SIG-M5 treated with dmso at 0.1 percent for 504 hours (cell line): ENCODE results near the gene ZNF579.

Experiments used
- DNase-seq: peaks from one replicate; lab custom pipeline; 2025; ENCODE audit not compliant: unreplicated experiment; lab: John Stamatoyannopoulos, UW

The ZNF579 gene

GRCh38 chr19:55613396-55613795 lies 32.7 kb upstream of the ZNF579 start:
- no peak for DNase-seq

- no peak for DNase-seq
These were observed 31.5 kb upstream of the ZNF579 start for GRCh38 chr19:55611983-55612645.

GRCh38 chr19:55611300-55611982 lies 30.8 kb upstream of the ZNF579 start:
- DNase-seq = no peak

- no peak for DNase-seq
These were observed 28.7 kb upstream of the ZNF579 start for GRCh38 chr19:55609326-55609725.

DNA sequence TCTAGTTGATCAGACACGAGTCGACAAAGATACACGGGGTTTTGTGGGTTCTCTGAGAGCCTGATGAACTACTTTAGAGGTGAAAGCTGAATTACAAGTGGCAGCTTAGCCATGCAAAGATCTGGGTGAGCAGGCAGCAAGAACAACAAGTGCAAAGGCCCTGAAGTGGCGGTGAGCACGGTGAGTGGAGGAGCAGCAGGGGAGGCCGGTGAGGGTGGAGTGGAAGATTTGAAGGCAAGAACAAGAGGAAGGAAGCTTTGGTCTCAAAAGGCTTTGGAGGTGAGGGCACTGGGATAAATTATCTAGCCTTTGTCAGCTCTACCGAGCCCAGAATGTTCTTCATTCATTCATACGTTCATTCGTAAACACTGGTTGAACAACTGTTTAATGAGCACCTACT lies 26.2 kb upstream of the ZNF579 start:
- no peak for DNase-seq

GRCh38 chr19:55606471-55606787 lies 25.8 kb upstream of the ZNF579 start:
- no peak for DNase-seq

GRCh38 chr19:55605637-55606470 lies 25.2 kb upstream of the ZNF579 start, which contains the start of gene ZNF865:
Gene ZNF865, plus strand, starts transcription at chr19:55605647. Its CDS starts 7,972 bp downstream, at chr19:55613619.
- peak; percentile 85 for DNase-seq

DNA sequence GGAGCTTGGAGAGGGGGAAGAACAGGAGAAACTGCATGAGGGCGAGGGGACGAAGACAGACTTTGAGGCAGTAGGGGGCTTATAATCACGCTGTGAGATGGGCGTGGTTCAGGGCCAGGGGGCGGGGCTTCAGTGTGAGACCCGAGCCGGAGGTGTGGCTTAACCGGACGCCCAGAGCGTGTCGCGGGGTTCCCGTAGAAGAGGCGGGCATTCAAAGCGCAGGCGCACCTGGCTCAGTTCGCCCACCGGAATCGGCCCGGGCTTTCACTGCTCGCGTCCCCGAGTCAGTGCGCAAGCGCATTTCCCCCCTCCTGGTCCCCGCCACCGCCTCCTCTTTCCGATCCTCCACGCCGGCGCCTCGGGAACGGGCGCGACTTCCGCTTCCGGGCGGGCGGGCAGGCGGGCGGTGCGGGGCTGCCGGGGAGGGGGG lies 24.6 kb upstream of the ZNF579 start:
- peak; percentile 93 for DNase-seq

DNA sequence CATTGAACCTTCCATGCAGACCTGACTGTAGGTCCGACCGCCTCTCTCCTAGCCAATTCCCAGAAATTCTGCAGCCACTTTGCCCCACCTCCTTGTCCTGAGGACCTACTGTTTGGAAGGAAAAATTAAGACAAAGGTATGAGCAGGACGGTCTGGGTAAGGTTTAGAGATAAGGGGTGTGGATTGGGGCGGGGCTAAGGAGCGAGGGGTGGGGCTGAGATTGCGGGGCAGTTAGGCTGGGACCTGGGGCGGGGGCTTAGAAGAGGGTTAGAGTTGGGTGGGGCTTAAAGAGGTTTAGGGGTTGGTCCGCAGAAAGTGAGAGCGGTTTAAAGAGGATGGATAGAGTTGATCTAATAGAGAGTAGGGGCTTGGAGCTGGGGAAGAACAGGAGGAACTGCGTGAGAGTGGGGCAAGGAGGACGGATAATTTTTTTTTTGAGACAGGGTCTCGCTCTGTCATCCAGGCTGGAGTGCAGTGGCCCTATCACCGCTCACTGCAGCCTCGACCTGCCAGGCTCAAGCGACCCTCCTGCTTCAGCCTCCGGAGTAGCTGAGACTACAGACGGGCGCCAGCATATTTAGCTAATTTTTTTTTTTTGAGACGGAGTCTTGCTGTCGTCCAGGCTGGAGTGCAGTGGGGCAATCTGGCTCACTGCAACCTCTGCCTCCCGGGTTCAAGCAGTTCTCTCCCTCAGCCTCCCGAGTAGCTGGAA lies 23.1 kb upstream of the ZNF579 start:
- DNase-seq = no peak

- no peak for DNase-seq
These were observed 22.5 kb upstream of the ZNF579 start for GRCh38 chr19:55603115-55603514.

DNA sequence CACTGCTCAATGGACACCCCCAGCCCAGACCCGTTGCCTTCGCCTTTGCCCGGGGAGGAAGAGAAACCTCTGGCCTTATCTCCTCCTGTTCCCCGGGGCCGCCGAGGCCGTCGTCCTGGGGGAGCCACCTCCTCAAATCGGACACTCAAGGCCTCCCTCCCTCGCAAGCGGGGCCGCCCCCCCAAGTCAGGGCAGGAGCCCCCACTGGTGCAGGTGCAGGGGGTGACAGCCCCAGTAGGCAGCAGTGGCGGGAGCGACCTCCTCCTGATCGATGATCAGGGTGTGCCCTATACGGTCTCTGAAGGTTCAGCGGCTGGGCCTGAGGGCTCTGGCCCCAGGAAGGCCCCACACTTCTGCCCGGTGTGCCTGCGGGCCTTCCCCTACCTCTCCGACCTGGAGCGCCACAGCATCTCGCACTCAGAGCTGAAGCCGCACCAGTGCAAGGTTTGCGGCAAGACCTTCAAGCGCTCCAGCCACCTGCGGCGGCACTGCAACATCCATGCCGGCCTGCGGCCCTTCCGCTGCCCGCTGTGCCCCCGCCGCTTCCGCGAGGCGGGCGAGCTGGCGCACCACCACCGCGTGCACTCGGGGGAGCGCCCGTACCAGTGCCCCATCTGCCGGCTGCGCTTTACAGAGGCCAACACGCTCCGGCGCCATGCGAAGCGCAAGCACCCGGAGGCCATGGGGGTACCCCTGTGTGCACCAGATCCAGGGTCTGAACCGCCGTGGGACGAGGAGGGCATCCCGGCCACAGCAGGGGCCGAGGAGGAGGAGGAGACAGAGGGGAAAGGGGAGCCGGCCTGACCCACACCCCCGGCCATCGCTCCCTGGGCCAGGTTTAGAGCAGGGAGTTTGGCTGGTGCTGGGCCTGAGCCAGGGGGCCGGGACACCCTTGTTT lies 21.7 kb upstream of the ZNF579 start:
- no peak for DNase-seq

GRCh38 chr19:55601084-55601483 lies 20.4 kb upstream of the ZNF579 start:
- no peak for DNase-seq

DNA sequence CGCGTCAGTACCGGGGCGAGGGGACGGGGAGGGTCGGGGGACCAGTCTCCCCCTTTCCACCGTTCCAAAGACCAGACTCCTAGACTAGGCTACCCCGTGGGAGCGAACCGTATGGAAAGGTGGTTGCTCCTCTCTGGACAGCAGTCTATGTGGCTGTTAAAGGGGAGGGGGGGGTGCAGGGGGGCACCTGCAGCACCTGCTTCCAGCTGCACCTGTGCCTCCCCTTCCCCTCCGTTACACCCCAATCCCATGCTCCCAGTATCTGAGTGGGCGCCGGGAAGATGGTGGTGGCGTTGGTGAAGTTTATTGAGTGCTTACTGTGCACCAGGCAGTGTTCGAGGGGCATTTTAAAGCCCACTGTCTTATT lies 20.0 kb upstream of the ZNF579 start:
- no peak for DNase-seq

- peak; percentile 81 for DNase-seq
These were observed 19.4 kb upstream of the ZNF579 start, which contains the start of gene ZNF524 for GRCh38 chr19:55599842-55600661. Gene ZNF524, plus strand, starts transcription at chr19:55600288. Its CDS starts 1,825 bp downstream, at chr19:55602113.

DNA sequence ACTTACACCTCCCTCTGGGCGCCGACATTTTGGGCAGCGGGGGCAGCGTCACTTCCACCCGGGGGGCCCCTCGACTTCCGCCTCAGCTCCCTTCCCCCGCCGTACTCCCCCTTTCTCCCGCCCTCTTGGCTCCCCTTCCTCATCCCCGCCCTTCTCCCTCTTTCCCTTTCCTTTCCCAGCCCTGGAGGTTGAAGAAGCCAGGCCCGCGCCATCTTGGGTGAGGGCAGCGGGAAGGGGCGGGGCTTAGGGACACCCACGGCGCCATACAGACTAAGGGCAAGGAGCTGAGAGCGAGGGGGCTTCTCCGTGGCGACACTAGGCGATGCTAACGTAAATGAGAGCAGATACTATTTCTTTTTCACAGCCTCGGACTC lies 18.8 kb upstream of the ZNF579 start, which contains the start of gene FIZ1:
Gene FIZ1, minus strand, starts transcription at position 50 of the 374 bp plus-strand sequence. CDS start 1,652 bp downstream, outside the sequence.
- DNase-seq = peak; percentile 97

DNA sequence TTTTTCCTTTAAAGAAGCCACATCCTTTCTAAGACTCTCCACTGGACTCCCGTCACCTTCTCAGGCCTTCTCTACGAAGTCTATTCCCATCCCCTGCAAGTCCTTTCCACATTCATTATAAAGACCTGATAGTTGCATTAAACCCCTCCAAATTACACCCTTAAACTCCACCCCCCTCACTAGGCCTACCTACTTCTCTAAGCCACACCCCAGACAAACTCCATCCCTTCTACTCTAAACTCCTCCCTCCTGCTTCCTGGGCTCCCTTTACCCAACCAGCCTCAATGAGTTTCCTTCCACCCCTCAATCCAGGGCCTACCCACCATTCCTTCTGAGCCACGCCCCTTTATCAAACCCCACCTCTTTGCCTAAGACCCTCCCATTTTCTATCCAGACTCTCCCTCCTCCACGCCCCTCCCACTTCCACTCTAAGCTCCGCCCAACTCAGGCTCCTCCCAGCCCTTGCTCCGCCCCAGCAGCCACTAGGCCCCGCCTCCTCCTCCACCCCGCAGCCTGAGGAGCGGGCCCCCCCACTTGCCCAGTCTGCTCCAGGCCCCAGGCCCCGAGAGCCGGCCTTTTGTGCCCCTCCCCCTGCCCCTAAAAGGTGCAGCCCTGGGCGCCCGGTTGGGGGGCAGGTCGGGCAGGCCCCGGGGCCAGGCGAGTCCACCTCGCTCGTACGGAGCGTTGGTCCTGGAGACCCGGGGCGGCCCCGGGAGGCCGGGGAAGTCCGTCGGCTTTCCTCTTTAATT lies 18.2 kb upstream of the ZNF579 start:
- DNase-seq = peak; percentile 95

GRCh38 chr19:55598034-55598433 lies 17.4 kb upstream of the ZNF579 start:
- DNase-seq = no peak

DNA sequence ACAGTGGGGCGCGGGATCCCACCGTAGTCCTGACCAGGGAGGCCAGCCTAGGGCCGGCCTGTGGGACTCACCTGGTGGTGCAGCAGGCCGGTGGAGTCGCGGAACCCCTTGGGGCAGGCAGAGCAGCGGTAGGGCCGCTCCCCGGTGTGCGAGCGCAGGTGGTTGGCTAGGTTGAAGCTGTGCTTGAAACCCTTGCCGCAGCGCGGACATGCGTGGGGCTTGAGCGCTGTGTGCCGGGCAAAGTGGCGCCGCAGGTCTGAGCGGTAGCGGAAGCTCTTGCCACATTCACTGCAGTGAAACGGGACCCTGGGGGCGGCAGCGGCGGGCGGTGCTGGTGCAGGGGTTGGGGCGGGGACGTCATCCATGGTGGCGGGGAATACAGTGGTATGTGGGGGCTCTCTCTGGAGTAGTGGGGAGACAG lies 16.9 kb upstream of the ZNF579 start:
- DNase-seq = no peak

GRCh38 chr19:55596304-55596703 lies 15.7 kb upstream of the ZNF579 start:
- DNase-seq = no peak
